Muscle layer of duodenum (tissue), 2 donors: ENCODE measurements around the gene TTC39A.

Experiments used
- H3K27ac ChIP-seq: one replicate; pipeline ENCODE4 v1.7.0; 2013; ENCODE audit warnings: mild to moderate bottlenecking, low read length
- H3K27me3 ChIP-seq: one replicate; pipeline ENCODE4 v1.7.0; 2013; ENCODE audit warnings: low read depth, mild to moderate bottlenecking, control low read depth, low read length
- H3K36me3 ChIP-seq, 2 donors: one replicate each; pipeline ENCODE4 v1.7.0; 2013; ENCODE audit warnings: low read length in 2 of 2, control low read depth in 1 of 2, mild to moderate bottlenecking in 1 of 2; ENCODE audit not compliant: insufficient read depth in 2 of 2, control insufficient read depth in 1 of 2
- H3K4me1 ChIP-seq, 2 donors: one replicate each; pipeline ENCODE4 v1.7.0; 2013; ENCODE audit warnings: low read length in 2 of 2, mild to moderate bottlenecking in 2 of 2, control low read depth in 1 of 2, moderate library complexity in 1 of 2; ENCODE audit not compliant: insufficient read depth in 2 of 2, control insufficient read depth in 1 of 2
- H3K4me3 ChIP-seq, 2 donors: one replicate each; pipeline ENCODE4 v1.7.0; 2013; ENCODE audit warnings: low read length in 2 of 2, low read depth in 1 of 2, mild to moderate bottlenecking in 1 of 2
- H3K9me3 ChIP-seq, 2 donors: one replicate each; pipeline ENCODE4 v1.7.0; 2013; ENCODE audit warnings: low read length in 2 of 2, control low read depth in 1 of 2, mild to moderate bottlenecking in 1 of 2; ENCODE audit not compliant: control insufficient read depth in 1 of 2
- donor health status: healthy.

Gene TTC39A

GRCh38 chr1:51347398-51348146 lies 17.2 kb upstream of the TTC39A start:
- Histone ChIP-seq H3K36me3 (no peaks in the 10 kb centered on the region), H3K9me3 (no peaks in the 10 kb centered on the region), H3K4me3 (no peak overlapping the region), H3K4me1 (peaks cover 0 to 5% of the 10 kb centered on the region in 2 donors), H3K27me3 (peaks cover 11% of the 10 kb centered on the region), H3K27ac (no peak overlapping the region)

GRCh38 chr1:51346086-51346942 lies 16.0 kb upstream of the TTC39A start:
- no peaks in the 10 kb centered on the region for H3K36me3 ChIP-seq

DNA sequence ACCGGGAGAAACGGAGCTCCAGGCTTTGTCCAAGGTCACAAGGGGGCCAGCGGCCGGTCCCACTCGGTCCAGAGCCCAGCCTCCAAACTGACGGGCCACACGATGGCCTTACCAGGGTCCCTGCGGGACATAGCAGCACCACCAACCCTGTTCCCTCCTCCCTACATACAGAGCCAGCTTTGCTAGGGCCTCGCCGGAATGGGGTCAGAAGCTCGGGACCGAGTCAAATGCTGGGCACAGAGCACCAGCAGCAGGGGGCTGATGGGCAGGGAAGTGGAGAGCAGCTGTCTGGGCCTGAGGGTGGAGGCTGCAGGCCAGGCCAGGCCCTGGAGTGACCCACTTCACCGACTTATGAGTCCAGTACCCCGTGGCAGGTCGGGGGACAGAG lies 14.9 kb upstream of the TTC39A start:
- no peak overlapping the region for H3K27ac ChIP-seq
- no peaks in the 10 kb centered on the region for H3K9me3 ChIP-seq
- H3K4me3 ChIP-seq, result no peak overlapping the region
- peaks cover 11% of the 10 kb centered on the region for H3K27me3 ChIP-seq
- no peaks in the 10 kb centered on the region for H3K36me3 ChIP-seq
- peaks cover 0 to 5% of the 10 kb centered on the region in 2 donors for H3K4me1 ChIP-seq

More at GRCh38 chr1:51346086-51346942, 16.0 kb upstream of the TTC39A start:
- Histone ChIP-seq H3K4me3 (no peak overlapping the region), H3K27ac (no peak overlapping the region), H3K4me1 (peaks cover 0 to 5% of the 10 kb centered on the region in 2 donors), H3K9me3 (no peaks in the 10 kb centered on the region), H3K27me3 (peaks cover 11% of the 10 kb centered on the region)

GRCh38 chr1:51344602-51345299 lies 14.4 kb upstream of the TTC39A start:
- Histone ChIP-seq H3K4me1 (peaks cover 0 to 5% of the 10 kb centered on the region in 2 donors), H3K4me3 (no peak overlapping the region), H3K27ac (no peak overlapping the region)

GRCh38 chr1:51344276-51344601 lies 13.9 kb upstream of the TTC39A start:
- Histone ChIP-seq H3K4me3 (no peak overlapping the region), H3K9me3 (no peaks in the 10 kb centered on the region), H3K36me3 (no peaks in the 10 kb centered on the region), H3K27me3 (peaks cover 11% of the 10 kb centered on the region), H3K4me1 (peaks cover 0 to 5% of the 10 kb centered on the region in 2 donors), H3K27ac (no peak overlapping the region)

More at GRCh38 chr1:51344602-51345299, 14.4 kb upstream of the TTC39A start:
- Histone ChIP-seq H3K9me3 (no peaks in the 10 kb centered on the region), H3K27me3 (peaks cover 11% of the 10 kb centered on the region), H3K36me3 (no peaks in the 10 kb centered on the region)

DNA sequence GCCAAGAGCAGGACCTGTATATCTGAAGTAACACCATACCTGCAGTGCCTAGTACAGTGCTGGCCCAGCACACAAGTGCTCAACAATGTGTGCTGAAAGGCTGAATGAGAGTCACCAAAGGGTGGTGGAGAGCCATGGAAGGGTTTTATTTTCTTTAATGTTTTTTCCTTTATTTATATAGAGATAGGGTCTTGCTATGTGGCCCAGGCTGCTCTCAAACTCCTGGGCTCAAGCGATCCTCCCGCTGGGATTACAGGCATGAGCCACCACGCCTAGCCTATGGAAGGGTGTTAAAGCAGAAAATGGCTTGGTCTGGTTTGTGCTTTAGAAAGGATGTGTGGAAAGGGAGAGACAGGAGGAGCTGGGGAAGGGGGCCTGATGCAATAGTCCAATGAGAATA lies 13.3 kb upstream of the TTC39A start:
- Histone ChIP-seq H3K36me3 (no peaks in the 10 kb centered on the region), H3K27ac (no peak overlapping the region), H3K27me3 (peaks cover 11% of the 10 kb centered on the region), H3K4me1 (peaks cover 0 to 5% of the 10 kb centered on the region in 2 donors), H3K4me3 (no peak overlapping the region), H3K9me3 (no peaks in the 10 kb centered on the region)

- Histone ChIP-seq H3K27ac (no peak overlapping the region), H3K36me3 (no peaks in the 10 kb centered on the region), H3K27me3 (peaks cover 11% of the 10 kb centered on the region), H3K9me3 (no peaks in the 10 kb centered on the region), H3K4me3 (no peak overlapping the region), H3K4me1 (peaks cover 0 to 5% of the 10 kb centered on the region in 2 donors)
Measured at GRCh38 chr1:51342591-51343206, 12.3 kb upstream of the TTC39A start.

- Histone ChIP-seq H3K27me3 (peaks cover 11% of the 10 kb centered on the region), H3K9me3 (no peaks in the 10 kb centered on the region), H3K4me3 (no peak overlapping the region), H3K27ac (no peak overlapping the region), H3K36me3 (no peaks in the 10 kb centered on the region), H3K4me1 (peaks cover 0 to 5% of the 10 kb centered on the region in 2 donors)
Measured at GRCh38 chr1:51341876-51342496, 11.6 kb upstream of the TTC39A start.

DNA sequence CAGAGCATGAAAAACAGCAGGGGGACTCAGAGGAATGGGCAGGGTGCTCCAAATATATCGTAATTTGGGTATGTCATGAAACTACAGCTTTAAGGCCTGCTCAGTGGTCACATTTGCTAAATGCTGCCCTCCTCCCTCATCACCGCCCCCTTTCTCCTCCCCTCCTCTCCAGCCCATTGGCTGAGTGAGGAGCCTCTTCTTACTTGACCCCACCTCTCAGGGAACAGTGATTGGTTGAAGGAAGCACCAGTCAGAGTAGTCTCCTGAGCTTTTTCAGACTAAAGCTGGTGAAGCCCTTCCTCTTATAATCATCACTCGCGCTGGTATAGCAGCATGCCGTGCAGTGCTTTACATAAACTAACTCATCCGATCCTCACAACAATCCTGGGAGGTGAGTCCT lies 10.0 kb upstream of the TTC39A start:
- Histone ChIP-seq H3K27ac (no peak overlapping the region), H3K9me3 (no peaks in the 10 kb centered on the region), H3K4me3 (no peak overlapping the region), H3K4me1 (peaks cover 0 to 4% of the 10 kb centered on the region in 2 donors), H3K27me3 (peaks cover 11% of the 10 kb centered on the region), H3K36me3 (no peaks in the 10 kb centered on the region)

DNA sequence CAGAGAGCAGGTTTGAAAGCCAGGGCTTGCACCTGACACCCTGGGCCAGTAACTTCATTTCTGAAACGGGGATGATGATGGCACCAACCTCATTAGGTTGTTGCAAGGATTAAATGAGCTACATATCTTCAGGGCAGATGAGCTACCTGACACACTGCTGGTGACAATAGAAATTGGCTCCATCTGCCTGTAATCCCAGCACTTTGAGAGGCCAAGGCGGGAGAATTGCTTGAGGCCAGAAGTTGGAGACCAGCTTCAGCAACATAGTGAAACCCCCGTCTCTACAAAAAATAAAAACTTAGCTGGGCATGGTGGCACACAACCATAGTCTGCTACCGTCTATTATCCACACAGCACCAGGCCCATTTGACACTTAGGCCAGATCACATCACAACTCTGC lies 6.3 kb upstream of the TTC39A start:
- Histone ChIP-seq H3K4me1 (no peaks in the 10 kb centered on the region), H3K4me3 (no peak overlapping the region), H3K27me3 (no peaks in the 10 kb centered on the region), H3K9me3 (no peaks in the 10 kb centered on the region), H3K27ac (no peak overlapping the region), H3K36me3 (no peaks in the 10 kb centered on the region)
